Omental fat pad (tissue), 4 donors: Measurements from ENCODE around the gene CLCF1. TPM values are rescaled to one million over a fixed set of nuclear protein-coding genes. Genes with fewer than 3 reads are reported as not detected.
"Not testable (repeated sequence)": the region's sequence is repeated elsewhere in the genome, so short reads cannot be mapped to it uniquely, and the experiment has no call there.

Experiments
- ATAC-seq: fragments of 150-250 bp; one replicate; pipeline ENCODE4 v1.9.1; 2016; ENCODE audit warnings: mild to moderate bottlenecking, moderate library complexity; ENCODE audit not compliant: low FRiP score
- DNase-seq: peaks from one replicate; pipeline ENCODE4 v3.0.0-alpha.2; 2019; ENCODE audit warnings: low spot score
- total RNA-seq, 4 donors: library from RNA; depleted of rRNA; stranded (reverse); fragments of >200 nt; gene quantifications; one replicate each; pipeline ENCODE4 v1.1.0, GENCODE V29; 2016
- TF ChIP-seq, protein P1 (sequence below), 3 donors: fragments of 450-650 bp; IDR thresholded peaks; one replicate each; pipeline ENCODE4 v1.5.1; 2016 to 2017; ENCODE audit warnings: antibody characterized with exemption in 3 of 3, mild to moderate bottlenecking in 3 of 3, moderate library complexity in 2 of 3

CLCF1 gene
- total RNA-seq, 4 donors from 2014 or later, result 4.1 to 51.4 (median 25.1) TPM

DNA sequence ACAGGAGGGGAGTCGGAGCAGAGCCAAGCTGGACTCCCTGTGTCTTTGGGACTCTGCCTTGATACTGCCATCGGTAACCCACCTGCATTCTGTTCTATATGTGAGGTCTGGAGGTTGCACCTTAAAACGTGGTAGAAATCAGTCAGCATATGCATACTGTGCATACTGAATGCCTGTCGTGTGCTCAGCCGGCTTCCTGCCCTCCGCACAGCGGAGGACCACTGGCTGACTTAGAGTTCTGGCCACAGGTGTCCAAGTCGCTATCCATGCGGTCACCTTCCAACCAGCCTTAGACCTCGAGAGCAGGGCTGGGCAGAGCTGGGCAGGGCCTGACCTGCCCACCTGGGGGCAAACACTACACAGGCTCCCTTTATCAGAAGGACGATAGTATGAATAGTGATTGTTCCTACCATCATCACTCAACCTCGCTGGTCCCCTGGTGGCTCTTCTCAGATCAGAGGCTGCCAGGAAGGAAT is 34.3 kb upstream of the CLCF1 start:
- no peak for DNase-seq
- TF ChIP-seq, protein P1, sequence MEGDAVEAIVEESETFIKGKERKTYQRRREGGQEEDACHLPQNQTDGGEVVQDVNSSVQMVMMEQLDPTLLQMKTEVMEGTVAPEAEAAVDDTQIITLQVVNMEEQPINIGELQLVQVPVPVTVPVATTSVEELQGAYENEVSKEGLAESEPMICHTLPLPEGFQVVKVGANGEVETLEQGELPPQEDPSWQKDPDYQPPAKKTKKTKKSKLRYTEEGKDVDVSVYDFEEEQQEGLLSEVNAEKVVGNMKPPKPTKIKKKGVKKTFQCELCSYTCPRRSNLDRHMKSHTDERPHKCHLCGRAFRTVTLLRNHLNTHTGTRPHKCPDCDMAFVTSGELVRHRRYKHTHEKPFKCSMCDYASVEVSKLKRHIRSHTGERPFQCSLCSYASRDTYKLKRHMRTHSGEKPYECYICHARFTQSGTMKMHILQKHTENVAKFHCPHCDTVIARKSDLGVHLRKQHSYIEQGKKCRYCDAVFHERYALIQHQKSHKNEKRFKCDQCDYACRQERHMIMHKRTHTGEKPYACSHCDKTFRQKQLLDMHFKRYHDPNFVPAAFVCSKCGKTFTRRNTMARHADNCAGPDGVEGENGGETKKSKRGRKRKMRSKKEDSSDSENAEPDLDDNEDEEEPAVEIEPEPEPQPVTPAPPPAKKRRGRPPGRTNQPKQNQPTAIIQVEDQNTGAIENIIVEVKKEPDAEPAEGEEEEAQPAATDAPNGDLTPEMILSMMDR (IDR thresholded peaks at IDR 0.05), result no peak

DNA sequence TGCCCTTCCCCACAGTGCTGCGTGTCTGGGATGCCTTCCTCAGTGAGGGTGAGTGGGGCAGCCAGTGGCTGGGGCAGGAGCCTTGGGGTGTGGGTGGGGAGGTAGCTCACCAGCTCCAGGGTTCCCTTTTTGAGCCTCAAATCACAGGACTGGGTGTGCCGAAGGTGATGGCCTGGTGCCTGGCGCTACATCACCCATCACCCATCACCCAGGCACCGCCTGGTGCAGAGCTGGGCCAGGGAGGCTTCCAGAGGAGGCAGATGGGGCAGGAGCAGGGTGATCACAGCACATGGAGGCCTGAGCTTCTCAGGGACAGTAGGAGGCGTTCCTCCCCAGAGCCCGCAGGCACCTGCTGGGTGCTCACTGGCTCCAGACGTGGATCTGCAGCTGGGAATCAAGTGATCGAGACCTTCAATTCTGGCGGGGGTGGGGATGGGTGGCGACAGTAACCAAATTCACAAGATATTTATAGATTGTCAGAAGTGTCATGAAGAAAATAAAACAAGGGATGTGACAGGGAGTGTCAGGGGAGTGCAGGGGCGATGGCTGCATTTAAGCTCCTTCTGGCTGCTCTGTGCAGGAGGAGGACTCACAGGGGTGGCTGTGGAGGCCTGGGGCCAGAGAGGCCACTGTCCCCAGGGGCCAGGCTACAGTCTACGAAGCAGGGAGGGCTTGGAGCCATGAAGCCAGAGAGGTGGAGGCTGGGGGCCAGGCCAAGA is 33.7 kb upstream of the CLCF1 start:
- DNase-seq (no peak), ATAC-seq (no peak)
- TF ChIP-seq, protein P1 (IDR thresholded peaks at IDR 0.05), result no peak

More for the DNA sequence above, 34.3 kb upstream of the CLCF1 start:
- ATAC-seq, result no peak

DNA sequence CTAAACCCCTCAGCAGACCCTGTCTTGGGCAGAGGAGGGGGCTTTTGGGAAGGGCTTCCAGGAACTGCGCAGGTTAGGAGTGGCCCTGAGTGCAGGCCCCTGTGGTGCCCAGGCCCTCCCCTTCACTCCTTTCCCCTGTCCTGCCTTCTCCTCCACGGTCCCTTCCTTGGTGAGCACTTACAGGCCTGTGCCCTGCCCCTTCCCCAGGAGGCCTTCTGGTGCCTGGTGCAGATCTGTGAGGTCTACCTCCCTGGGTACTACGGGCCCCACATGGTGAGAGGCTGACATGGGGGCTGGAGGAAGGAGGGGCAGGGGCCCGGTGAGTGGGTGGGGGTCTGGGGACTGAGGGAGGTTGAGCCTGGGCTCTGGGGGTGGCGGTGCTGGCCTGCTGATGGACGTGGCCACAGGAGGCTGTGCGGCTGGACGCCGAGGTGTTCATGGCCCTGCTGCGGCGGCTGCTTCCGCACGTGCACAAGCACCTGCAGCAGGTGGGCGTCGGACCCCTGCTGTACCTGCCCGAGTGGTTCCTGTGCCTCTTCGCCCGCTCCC is 33.1 kb upstream of the CLCF1 start:
- DNase-seq (no peak), ATAC-seq (no peak)
- TF ChIP-seq, protein P1 (IDR thresholded peaks at IDR 0.05), result no peak

DNA sequence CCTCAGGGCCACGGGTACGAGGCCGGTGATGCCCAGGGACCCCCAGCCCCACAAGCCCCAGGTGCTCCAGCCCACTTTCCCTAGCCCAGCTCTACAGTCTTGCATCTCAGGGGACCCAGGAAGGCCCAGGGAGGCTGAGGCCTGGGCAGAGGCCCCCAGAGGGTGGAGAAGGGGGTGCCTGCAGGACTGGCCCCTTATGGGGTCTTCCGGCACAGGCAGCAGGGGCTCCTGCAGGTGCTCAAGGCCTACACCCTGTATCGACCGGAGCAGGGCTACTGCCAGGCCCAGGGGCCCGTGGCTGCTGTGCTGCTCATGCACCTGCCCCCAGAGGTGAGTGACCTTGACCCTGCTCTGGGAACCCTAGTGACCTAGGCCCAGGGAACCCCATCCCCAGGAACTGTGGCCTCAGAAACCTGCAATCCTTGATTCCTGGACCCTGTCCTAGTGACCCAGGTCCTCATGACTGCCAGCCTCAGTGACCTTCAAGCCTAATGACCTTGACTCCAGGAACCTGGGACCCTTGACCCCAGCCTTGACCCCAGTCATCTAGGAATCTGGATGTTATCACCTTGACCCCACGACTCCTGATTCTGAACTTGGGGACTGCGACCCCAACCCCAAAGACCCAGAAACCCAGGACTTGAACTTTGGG is 32.4 kb upstream of the CLCF1 start:
- TF ChIP-seq, protein P1 (IDR thresholded peaks at IDR 0.05), result no peak
- no peak for DNase-seq
- no peak for ATAC-seq

DNA sequence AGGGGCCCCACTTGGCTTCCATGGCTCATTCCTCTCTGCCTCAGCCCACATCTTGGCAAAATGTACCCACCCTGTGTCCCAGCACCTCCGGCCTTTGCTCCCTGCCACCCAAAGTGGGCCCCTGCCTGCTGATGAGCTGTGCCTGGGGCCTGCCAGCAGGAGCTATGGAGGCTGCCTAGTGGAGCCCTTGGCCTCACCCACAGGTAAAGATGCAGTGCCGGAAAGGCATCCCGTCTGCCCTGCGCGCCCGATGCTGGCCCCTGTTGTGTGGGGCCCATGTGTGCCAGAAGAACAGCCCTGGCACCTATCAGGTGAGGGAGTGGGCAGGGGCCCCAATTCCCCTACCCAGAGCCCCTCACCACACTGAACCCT is 31.8 kb upstream of the CLCF1 start:
- no peak for DNase-seq
- no peak for ATAC-seq
- TF ChIP-seq, protein P1 (IDR thresholded peaks at IDR 0.05), result no peak

DNA sequence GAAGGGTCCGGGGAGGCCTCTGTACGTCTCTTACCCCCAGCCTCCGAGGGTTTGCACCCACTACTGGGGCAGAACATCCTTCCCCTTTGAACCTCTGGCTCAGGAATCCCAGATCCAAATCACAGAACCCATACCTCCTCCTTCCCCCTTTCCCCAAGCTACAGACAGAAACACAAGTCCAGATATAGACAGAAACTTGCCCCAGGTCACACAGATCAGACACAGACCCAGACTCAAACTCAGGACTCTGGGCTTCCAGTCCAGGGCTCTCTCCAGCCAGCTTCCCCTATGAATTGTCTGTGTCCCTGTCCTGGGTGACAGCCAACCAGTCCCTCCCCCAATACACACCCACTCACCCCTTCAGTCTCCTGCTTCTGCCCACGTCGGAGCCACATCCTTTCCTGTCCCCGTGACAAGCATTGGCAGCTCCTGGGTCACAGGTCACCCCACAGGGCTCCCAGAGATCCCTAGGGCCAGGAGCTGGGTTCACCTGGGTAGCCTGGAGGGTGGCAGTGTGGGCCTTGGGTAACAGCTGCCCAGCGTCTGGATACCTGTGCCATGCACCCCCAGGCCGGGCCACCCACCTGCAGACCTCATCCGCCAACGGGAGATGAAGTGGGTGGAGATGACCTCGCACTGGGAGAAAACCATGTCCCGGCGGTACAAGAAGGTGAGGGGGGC is 31.3 kb upstream of the CLCF1 start:
- DNase-seq (no peak), ATAC-seq (no peak)
- TF ChIP-seq, protein P1 (IDR thresholded peaks at IDR 0.05), result no peak

DNA sequence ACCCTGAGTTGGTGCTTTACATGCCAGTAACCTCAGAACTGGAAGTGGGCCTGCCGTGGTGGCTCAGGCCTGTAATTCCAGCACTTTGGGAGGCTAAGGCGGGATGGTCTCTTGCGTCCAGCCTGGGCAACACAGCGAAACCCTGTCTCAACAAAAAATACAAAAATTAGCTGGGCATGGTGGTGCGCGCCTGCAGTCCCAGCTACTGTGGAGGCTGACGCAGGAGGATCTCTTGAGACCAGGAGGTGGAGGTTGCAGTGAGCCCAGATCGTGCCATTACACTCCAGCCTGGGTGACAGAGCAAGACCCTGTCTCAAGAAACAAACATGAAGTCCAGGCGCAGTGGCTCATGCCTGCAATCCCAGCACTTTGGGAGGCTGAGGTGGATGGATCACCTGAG is 29.7 kb upstream of the CLCF1 start:
- ATAC-seq, DNase-seq: not testable (repeated sequence)

DNA sequence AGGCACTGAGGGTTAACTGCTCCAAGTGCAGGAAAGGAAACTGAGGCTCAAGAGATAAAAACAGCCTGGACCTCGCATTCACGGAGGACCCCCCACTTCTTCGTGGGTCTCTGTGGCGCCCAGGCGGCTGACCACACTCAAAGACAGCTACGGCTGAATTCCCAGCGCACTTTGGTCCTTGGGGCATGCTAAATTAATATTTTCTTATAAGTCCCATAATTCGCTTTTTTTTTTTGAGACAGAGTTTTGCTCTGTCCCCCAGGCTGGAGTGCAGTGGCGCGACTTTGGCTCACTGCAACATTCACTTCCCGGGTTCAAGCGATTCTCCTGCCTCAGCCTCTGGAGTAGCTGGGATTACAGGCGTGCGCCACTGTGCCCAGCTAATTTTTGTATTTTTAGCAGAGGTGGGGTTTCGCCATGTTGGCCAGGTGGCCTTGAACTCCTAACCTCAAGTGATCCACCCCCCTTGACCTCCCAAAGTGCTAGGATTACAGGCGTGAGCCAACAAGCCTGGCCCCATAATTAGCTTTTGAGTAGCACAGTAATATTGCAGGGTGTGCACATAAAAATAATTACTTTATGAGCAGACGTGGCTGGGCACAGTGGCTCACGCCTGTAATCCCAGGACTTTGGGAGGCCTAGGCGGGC is 28.9 kb upstream of the CLCF1 start:
- ATAC-seq, DNase-seq: not testable (repeated sequence)
